ENCODE results near the gene OR1D2. TPM values are rescaled to one million over a fixed set of nuclear protein-coding genes. Genes with fewer than 3 reads are reported as not detected.
"Not testable (repeated sequence)": the region's sequence is repeated elsewhere in the genome, so short reads cannot be mapped to it uniquely, and the experiment has no call there.

Gene OR1D2
- not detected for polyA plus RNA-seq (2012; ENCODE audit: low read depth, missing spikeins)

DNA sequence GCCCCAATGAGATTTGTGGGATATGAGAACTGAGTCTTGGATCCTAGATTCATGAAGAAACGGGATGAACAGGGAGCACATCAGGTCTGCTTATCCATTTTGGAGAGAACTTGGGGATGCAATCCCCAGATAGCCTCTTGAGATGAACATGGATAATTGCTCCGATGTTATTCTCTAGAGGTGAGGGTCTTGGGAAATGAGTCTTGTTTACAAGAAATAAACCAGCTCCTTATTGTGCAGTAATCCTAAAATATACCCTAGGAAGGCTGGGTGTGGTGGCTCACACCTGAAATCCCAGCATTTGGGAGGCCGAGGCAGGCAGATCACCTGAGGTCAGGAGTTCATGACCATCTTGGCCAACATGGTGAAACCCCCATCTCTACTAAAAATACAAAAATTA is at the start of gene OR1D2:
Gene OR1D2 (minus strand): TSS at position 101 of the 400 bp plus-strand sequence. CDS start 11,426 bp downstream, outside the sequence.
- TF ChIP-seq POU2F2 (IDR thresholded peaks at IDR 0.05; ENCODE audit: low read depth, low read length) (no peak), PAX5 (IDR thresholded peaks at IDR 0.05; ENCODE audit: insufficient read depth, low read length, severe bottlenecking) (no peak), POLR2AphosphoS5 (IDR thresholded peaks at IDR 0.05; ENCODE audit: low read depth, low read length) (no peak), POLR2A (IDR thresholded peaks at IDR 0.05; ENCODE audit: low read depth, low read length) (no peak), TAF1 (IDR thresholded peaks at IDR 0.05; ENCODE audit: low read depth, low read length) (no peak), SPI1 (IDR thresholded peaks at IDR 0.05; ENCODE audit: low read depth, low read length) (no peak)
- DNase-seq (ENCODE audit: insufficient read length, low spot score) (no peak), FAIRE-seq (no peak)

GRCh38 chr17:3137494-3137893 is 33.3 kb upstream of the OR1D2 start:
- not testable (repeated sequence) for FAIRE-seq

GRCh38 chr17:3127451-3127850 is 23.2 kb upstream of the OR1D2 start, which contains the start of gene OR1G1:
TSS of gene OR1G1 (minus strand) at chr17:3127551. CDS start at chr17:3127551, 0 bp downstream.
- FAIRE-seq: no peak
- TF ChIP-seq SPI1 (IDR thresholded peaks at IDR 0.05; ENCODE audit: low read depth, low read length) (no peak), POLR2AphosphoS5 (IDR thresholded peaks at IDR 0.05; ENCODE audit: low read depth, low read length) (no peak), TAF1 (IDR thresholded peaks at IDR 0.05; ENCODE audit: low read depth, low read length) (no peak), PAX5 (IDR thresholded peaks at IDR 0.05; ENCODE audit: insufficient read depth, low read length, severe bottlenecking) (no peak), POLR2A (IDR thresholded peaks at IDR 0.05; ENCODE audit: low read depth, low read length) (no peak), POU2F2 (IDR thresholded peaks at IDR 0.05; ENCODE audit: low read depth, low read length) (no peak)
- DNase-seq (ENCODE audit: insufficient read length, low spot score): no peak

More at GRCh38 chr17:3137494-3137893, 33.3 kb upstream of the OR1D2 start:
- not testable (repeated sequence) for DNase-seq (ENCODE audit: insufficient read length, low spot score)

- FAIRE-seq; DNase-seq (ENCODE audit: insufficient read length, low spot score): not testable (repeated sequence)
Observed at GRCh38 chr17:3073850-3074249, 30.4 kb downstream of the OR1D2 start.

- DNase-seq (ENCODE audit: insufficient read length, low spot score): not testable (repeated sequence)
- peak; percentile 16 for FAIRE-seq
Observed at GRCh38 chr17:3065192-3065591, 39.0 kb downstream of the OR1D2 start.

- not testable (repeated sequence) for DNase-seq (ENCODE audit: insufficient read length, low spot score); FAIRE-seq
Observed at GRCh38 chr17:3063507-3063906, 40.7 kb downstream of the OR1D2 start, which contains the start of gene OR1D5. TSS of gene OR1D5 (minus strand) at chr17:3063607. CDS start at chr17:3063607, 0 bp downstream.

DNA sequence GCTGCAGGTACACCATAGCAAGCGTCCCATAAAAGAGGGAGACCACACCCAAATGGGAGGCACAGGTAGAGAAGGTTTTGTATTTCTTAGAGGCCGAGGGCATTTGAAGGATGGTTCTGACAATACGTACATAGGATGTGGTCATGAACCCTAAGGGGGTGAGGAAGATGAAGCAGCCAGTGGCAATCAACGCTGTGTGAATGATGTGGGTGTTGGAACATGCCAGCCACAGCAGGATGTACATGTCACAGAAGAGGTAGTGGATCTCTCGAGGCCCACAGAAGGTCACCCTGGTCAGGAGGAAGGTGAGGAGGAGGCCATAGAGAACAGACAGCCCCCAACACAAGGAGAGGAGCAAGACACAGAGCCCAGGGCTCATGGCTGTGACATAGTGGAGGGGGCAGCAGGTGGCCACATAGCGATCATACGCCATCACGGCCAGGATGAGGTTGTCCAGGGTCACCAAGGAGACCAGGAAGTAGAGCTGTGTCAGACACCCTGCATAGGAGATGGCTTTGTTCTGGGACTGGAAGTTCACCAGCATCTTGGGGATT is 41.3 kb downstream of the OR1D2 start:
- DNase-seq (ENCODE audit: insufficient read length, low spot score): not testable (repeated sequence)
- peak; percentile 16 for FAIRE-seq

DNA sequence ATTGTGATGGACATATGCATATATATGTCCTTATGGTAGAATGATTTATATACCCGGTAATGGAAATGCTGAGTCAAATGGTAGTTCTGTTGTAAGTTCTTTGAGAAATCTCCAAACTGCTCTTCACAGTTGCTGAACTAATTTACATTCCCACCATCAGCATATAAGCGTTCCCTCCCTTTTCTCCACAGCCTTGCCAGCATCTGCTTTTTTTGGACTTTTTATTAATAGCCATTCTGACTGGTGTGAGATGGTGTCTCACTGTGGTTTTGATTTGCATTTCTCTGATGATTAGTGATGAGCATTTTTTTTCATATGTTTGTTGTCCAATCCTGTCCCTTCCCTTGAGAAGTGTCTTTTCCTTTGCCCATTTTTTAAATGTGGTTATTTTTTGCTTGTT is 49.4 kb downstream of the OR1D2 start:
- DNase-seq (ENCODE audit: insufficient read length, low spot score); FAIRE-seq: not testable (repeated sequence)

GRCh38 chr17:3049705-3050295 is 54.4 kb downstream of the OR1D2 start:
- TF ChIP-seq SPI1 (IDR thresholded peaks at IDR 0.05; ENCODE audit: low read depth, low read length): no peak
- no peak for TF ChIP-seq TAF1 (IDR thresholded peaks at IDR 0.05; ENCODE audit: low read depth, low read length)
- TF ChIP-seq POLR2AphosphoS5 (IDR thresholded peaks at IDR 0.05; ENCODE audit: low read depth, low read length): no peak
- TF ChIP-seq PAX5 (IDR thresholded peaks at IDR 0.05; ENCODE audit: insufficient read depth, low read length, severe bottlenecking): no peak
- TF ChIP-seq POLR2A (IDR thresholded peaks at IDR 0.05; ENCODE audit: low read depth, low read length): no peak
- TF ChIP-seq POU2F2 (IDR thresholded peaks at IDR 0.05; ENCODE audit: low read depth, low read length): no peak
- DNase-seq (ENCODE audit: insufficient read length, low spot score): no peak
- FAIRE-seq: no peak

DNA sequence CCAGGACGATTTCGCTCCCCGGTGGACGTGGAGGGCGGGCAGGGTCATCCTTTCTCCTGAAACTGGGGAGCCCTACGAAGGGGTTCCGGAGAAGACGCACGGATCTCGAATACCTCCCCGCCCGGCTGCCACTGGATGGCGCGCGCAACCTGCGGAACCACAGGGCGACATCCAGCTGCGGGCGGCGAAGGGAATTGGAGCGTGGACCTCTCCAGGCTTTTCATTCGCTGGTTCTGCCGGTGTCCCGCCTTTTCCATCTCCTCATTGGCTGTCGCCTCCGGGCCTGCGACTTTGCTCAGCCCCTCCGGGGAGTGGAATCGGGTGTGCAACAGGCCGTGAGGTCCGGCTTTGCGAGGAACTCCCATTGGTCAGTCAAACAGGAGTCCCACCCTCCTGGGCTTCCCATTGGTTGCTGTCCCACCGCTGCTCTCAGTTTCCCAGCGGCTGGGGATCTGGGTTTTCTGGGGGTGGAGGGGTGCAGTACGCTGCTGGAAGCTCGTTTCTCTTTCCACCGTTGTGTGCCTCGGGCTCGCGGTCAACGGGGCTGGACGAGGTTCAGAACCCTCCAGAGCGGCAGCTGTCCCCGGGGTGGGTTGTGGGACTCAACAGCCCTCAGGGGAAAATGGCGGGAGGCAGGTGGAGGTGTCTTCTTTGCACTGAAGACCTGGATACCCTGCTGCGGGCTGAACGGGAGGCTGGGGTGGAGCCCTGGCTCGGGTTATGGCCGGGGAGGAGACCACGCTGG is 55.3 kb downstream of the OR1D2 start:
- peak; percentile 80 for DNase-seq (ENCODE audit: insufficient read length, low spot score)
- TF ChIP-seq SPI1 (IDR thresholded peaks at IDR 0.05; ENCODE audit: low read depth, low read length) (no peak), PAX5 (IDR thresholded peaks at IDR 0.05; ENCODE audit: insufficient read depth, low read length, severe bottlenecking) (peak; percentile 78)
- FAIRE-seq: peak; percentile 86

DNA sequence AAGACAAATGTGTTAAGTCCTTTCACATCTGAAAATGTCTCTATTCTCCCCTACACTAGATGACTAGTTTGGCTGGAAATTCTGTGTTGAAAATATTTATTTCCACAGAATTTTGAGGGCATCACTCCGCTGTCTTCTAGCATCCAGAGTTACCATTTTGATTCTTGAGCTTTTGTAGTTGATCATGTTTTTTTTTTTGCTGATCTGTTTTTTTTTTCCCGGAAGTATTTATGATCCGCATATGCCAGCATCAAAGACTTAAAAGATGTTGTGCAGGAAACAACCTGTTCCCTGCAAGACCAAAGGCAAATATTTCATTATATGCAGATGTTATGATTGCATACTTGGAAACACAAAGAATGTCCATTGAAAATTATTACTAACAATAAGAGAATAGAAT is 57.5 kb downstream of the OR1D2 start:
- no peak for TF ChIP-seq PAX5 (IDR thresholded peaks at IDR 0.05; ENCODE audit: insufficient read depth, low read length, severe bottlenecking)
- no peak for TF ChIP-seq POLR2AphosphoS5 (IDR thresholded peaks at IDR 0.05; ENCODE audit: low read depth, low read length)
- no peak for TF ChIP-seq POLR2A (IDR thresholded peaks at IDR 0.05; ENCODE audit: low read depth, low read length)
- no peak for TF ChIP-seq POU2F2 (IDR thresholded peaks at IDR 0.05; ENCODE audit: low read depth, low read length)
- TF ChIP-seq SPI1 (IDR thresholded peaks at IDR 0.05; ENCODE audit: low read depth, low read length): no peak
- FAIRE-seq (no peak), DNase-seq (ENCODE audit: insufficient read length, low spot score) (no peak)
